ENCODE measurements around the gene CEP112. TPM values are rescaled to one million over a fixed set of nuclear protein-coding genes. Genes with fewer than 3 reads are reported as not detected.

CEP112 gene
- total RNA-seq, 1 experiment from 2014 or later: 6.1 TPM

- Mint-ChIP-seq H3K27me3 (ENCODE audit: low read depth) (no peaks in the 10 kb centered on the region; the same call in 1 of the 2 replicates), H3K4me1 (no peaks in the 10 kb centered on the region), H3K4me3 (no peak overlapping the region), H3K9me3 (0 out of 2 replicates have a peak, but pooled peaks cover 3% of the 10 kb centered on the region), H3K36me3 (no peaks in the 10 kb centered on the region), H3K27ac (no peak overlapping the region)
- TF ChIP-seq, protein P1, sequence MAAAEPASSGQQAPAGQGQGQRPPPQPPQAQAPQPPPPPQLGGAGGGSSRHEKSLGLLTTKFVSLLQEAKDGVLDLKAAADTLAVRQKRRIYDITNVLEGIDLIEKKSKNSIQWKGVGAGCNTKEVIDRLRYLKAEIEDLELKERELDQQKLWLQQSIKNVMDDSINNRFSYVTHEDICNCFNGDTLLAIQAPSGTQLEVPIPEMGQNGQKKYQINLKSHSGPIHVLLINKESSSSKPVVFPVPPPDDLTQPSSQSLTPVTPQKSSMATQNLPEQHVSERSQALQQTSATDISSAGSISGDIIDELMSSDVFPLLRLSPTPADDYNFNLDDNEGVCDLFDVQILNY (CRISPR knock-in tag; IDR thresholded peaks at IDR 0.05): no peak
- TF ChIP-seq, protein P2, sequence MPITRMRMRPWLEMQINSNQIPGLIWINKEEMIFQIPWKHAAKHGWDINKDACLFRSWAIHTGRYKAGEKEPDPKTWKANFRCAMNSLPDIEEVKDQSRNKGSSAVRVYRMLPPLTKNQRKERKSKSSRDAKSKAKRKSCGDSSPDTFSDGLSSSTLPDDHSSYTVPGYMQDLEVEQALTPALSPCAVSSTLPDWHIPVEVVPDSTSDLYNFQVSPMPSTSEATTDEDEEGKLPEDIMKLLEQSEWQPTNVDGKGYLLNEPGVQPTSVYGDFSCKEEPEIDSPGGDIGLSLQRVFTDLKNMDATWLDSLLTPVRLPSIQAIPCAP (CRISPR knock-in tag; IDR thresholded peaks at IDR 0.05): no peak
- TF ChIP-seq SMAD4 (CRISPR knock-in tag; IDR thresholded peaks at IDR 0.05): no peak
- no peak for TF ChIP-seq NR1H2 (CRISPR knock-in tag; IDR thresholded peaks at IDR 0.05)
- TF ChIP-seq, protein P3, sequence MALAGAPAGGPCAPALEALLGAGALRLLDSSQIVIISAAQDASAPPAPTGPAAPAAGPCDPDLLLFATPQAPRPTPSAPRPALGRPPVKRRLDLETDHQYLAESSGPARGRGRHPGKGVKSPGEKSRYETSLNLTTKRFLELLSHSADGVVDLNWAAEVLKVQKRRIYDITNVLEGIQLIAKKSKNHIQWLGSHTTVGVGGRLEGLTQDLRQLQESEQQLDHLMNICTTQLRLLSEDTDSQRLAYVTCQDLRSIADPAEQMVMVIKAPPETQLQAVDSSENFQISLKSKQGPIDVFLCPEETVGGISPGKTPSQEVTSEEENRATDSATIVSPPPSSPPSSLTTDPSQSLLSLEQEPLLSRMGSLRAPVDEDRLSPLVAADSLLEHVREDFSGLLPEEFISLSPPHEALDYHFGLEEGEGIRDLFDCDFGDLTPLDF (CRISPR knock-in tag; IDR thresholded peaks at IDR 0.05): no peak
- no peak for TF ChIP-seq SP1 (CRISPR knock-in tag; conservative IDR thresholded peaks at IDR 0.05)
- TF ChIP-seq SMAD3 (CRISPR knock-in tag; IDR thresholded peaks at IDR 0.05; ENCODE audit: borderline replicate concordance): no peak
- TF ChIP-seq NFYB (CRISPR knock-in tag; conservative IDR thresholded peaks at IDR 0.05; ENCODE audit: low read depth): no peak
- TF ChIP-seq, protein P4, sequence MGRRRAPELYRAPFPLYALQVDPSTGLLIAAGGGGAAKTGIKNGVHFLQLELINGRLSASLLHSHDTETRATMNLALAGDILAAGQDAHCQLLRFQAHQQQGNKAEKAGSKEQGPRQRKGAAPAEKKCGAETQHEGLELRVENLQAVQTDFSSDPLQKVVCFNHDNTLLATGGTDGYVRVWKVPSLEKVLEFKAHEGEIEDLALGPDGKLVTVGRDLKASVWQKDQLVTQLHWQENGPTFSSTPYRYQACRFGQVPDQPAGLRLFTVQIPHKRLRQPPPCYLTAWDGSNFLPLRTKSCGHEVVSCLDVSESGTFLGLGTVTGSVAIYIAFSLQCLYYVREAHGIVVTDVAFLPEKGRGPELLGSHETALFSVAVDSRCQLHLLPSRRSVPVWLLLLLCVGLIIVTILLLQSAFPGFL (CRISPR knock-in tag; IDR thresholded peaks at IDR 0.05; ENCODE audit: borderline replicate concordance): no peak
- no peak for TF ChIP-seq JAZF1 (CRISPR knock-in tag; IDR thresholded peaks at IDR 0.05)
- TF ChIP-seq, protein P5, sequence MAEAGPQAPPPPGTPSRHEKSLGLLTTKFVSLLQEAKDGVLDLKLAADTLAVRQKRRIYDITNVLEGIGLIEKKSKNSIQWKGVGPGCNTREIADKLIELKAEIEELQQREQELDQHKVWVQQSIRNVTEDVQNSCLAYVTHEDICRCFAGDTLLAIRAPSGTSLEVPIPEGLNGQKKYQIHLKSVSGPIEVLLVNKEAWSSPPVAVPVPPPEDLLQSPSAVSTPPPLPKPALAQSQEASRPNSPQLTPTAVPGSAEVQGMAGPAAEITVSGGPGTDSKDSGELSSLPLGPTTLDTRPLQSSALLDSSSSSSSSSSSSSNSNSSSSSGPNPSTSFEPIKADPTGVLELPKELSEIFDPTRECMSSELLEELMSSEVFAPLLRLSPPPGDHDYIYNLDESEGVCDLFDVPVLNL (CRISPR knock-in tag; IDR thresholded peaks at IDR 0.05; ENCODE audit: borderline replicate concordance, low read depth): no peak
- TF ChIP-seq ZNF425 (CRISPR knock-in tag; conservative IDR thresholded peaks at IDR 0.05): no peak
- no peak for TF ChIP-seq IRF2 (CRISPR knock-in tag; IDR thresholded peaks at IDR 0.05; ENCODE audit: borderline replicate concordance, low read depth)
- TF ChIP-seq ZNF423 (CRISPR knock-in tag; IDR thresholded peaks at IDR 0.05): no peak
- no peak for TF ChIP-seq TP53 (CRISPR knock-in tag; IDR thresholded peaks at IDR 0.05)
- TF ChIP-seq NR2C2 (CRISPR knock-in tag; IDR thresholded peaks at IDR 0.05): no peak
- TF ChIP-seq GTF2I (CRISPR knock-in tag; conservative IDR thresholded peaks at IDR 0.05): no peak
- TF ChIP-seq, protein P6, sequence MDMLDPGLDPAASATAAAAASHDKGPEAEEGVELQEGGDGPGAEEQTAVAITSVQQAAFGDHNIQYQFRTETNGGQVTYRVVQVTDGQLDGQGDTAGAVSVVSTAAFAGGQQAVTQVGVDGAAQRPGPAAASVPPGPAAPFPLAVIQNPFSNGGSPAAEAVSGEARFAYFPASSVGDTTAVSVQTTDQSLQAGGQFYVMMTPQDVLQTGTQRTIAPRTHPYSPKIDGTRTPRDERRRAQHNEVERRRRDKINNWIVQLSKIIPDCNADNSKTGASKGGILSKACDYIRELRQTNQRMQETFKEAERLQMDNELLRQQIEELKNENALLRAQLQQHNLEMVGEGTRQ (CRISPR knock-in tag; IDR thresholded peaks at IDR 0.05): no peak
- no peak for TF ChIP-seq ZNF121 (CRISPR knock-in tag; IDR thresholded peaks at IDR 0.05)
- POLR2A ChIA-PET: no interaction called here
- CTCF ChIA-PET: no interaction called here
- DNase-seq (ENCODE audit: low spot score): no peak
- no peak for ATAC-seq
Observed at GRCh38 chr17:66184392-66184791, 7.5 kb downstream of the CEP112 start.

Data from WTC11 (cell line).